Upper lobe of left lung (tissue), 4 donors: ENCODE results near the gene MED22.

Source experiments
- POLR2A ChIP-seq, 4 donors: fragments of 450-650 bp; IDR thresholded peaks; one replicate each; pipeline ENCODE4 v1.5.1; 2016 to 2017; ENCODE audit warnings: antibody characterized with exemption in 4 of 4, mild to moderate bottlenecking in 2 of 4
- TF ChIP-seq, protein P1 (sequence below), 6 experiments: fragments of 450-650 bp in 4 of 6; fragments of 200-600 bp in 2 of 6; sonication (generic) in 2 of 6; IDR thresholded peaks; one replicate each; pipeline ENCODE4 v1.5.1; 2016 to 2019; ENCODE audit warnings: antibody characterized with exemption in 6 of 6

DNA sequence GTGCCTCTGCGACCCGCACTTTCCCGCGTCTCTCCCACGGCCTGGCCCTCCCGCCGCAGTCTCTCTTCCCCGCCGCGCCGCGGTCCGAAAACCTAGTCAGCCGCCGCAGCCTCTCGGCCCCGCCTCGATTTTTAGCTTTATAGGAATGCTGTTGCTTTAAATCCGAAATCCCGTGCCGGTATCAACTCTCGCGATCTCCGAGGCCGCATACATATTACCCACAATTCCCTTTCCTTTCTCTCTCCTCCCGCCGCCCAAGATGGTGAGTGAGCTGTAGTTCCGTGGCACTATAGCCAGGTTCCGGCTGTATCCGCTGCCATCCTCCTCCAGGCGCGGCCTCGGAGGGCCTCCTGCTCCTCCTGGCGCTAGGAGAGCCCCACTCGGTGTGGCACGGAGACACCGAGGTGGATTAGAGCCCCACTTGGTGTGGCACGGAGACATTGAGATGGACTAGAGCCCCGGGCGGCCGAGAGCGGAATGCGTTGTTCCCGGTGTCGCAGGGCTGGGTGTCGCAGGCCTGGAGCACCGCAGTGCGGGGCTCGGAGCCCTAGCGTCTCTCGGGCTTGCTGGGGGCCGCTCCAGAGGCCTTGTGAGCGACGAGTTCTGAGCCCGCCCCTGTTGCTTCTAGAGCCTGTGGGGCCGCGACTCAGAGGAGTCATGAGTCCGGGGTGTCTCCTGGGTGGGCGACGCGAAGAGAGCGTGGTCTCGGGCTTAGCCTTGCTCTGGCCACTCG is at the start of gene MED22, which contains the start of gene RPL7A:
- TF ChIP-seq POLR2A (IDR thresholded peaks at IDR 0.05) = peak; percentile 76 to 93 (median 89)
- TF ChIP-seq, protein P1, sequence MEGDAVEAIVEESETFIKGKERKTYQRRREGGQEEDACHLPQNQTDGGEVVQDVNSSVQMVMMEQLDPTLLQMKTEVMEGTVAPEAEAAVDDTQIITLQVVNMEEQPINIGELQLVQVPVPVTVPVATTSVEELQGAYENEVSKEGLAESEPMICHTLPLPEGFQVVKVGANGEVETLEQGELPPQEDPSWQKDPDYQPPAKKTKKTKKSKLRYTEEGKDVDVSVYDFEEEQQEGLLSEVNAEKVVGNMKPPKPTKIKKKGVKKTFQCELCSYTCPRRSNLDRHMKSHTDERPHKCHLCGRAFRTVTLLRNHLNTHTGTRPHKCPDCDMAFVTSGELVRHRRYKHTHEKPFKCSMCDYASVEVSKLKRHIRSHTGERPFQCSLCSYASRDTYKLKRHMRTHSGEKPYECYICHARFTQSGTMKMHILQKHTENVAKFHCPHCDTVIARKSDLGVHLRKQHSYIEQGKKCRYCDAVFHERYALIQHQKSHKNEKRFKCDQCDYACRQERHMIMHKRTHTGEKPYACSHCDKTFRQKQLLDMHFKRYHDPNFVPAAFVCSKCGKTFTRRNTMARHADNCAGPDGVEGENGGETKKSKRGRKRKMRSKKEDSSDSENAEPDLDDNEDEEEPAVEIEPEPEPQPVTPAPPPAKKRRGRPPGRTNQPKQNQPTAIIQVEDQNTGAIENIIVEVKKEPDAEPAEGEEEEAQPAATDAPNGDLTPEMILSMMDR (IDR thresholded peaks at IDR 0.05) = peak in 4 of 6 experiments; percentile 27 to 51 (median 32)
